Pancreas (tissue), 10 donors: ENCODE data around the gene INKA2. TPM values are rescaled to one million over a fixed set of nuclear protein-coding genes. Genes with fewer than 3 reads are reported as not detected.
A peak's percentile ranks its signal among the peaks of the same experiment; 100 is the strongest.

Source experiments
- ATAC-seq, 4 donors: fragments of 200-7000 bp; cut with Tn5 transposase; one replicate each; pipeline versions ENCODE4 v1.8.0 to v1.9.1; 2020; ENCODE audit warnings: mild to moderate bottlenecking in 4 of 4, moderate library complexity in 4 of 4
- DNase-seq, 6 donors: peaks; one replicate each; pipeline ENCODE4 v3.0.0-alpha.2; 2020
- FAIRE-seq: peaks from 2 replicates; lab custom pipeline; 2012; peaks lifted over from hg19 to GRCh38; lab: Jason Lieb, UNC
- H3K27ac ChIP-seq, 4 donors: fragments of 200-600 bp; sonication (generic); 1 replicate in 3 of 4; 2 replicates in 1 of 4; pipeline versions ENCODE4 v1.5.0 to v1.8.0; 2020
- H3K27me3 ChIP-seq, 4 donors: fragments of 200-600 bp; one replicate each; pipeline ENCODE4 v1.8.0; 2021
- H3K36me3 ChIP-seq, 3 donors: fragments of 200-600 bp; sonication (generic) in 1 of 3; one replicate each; pipeline versions ENCODE4 v1.5.0 to v1.8.0; 2020 to 2021
- H3K4me1 ChIP-seq, 3 donors: fragments of 200-600 bp; one replicate each; pipeline ENCODE4 v1.8.0; 2021
- H3K4me3 ChIP-seq, 4 donors: fragments of 200-600 bp; sonication (generic) in 2 of 4; one replicate each; pipeline versions ENCODE4 v1.5.0 to v1.8.0; 2020 to 2021
- H3K9me3 ChIP-seq, 4 donors: fragments of 200-600 bp; one replicate each; pipeline ENCODE4 v1.8.0; 2021
- WGBS, 2 donors: extraction: QIAGEN DNeasy Blood & Tissue Kit; methylation state at CpG; one replicate each; pipeline ENCODE4 v1.1.7; 2013; 5-methylcytosine and 5-hydroxymethylcytosine counted together
- intact Hi-C, 3 donors: fragments of 100-400 bp; cut with DNase I; formaldehyde crosslinking; loops; one replicate each; pipeline versions ENCODE4 v1.11.1 to v1.14.2; 2022
- polyA plus RNA-seq, 2 donors: library from polyadenylated mRNA; stranded (reverse); fragments of 200-250 nt; gene quantifications; one replicate each; pipeline ENCODE4 v1.2.3, GENCODE V29; 2013
- total RNA-seq, 6 donors: library from RNA; stranded (reverse); fragmentation: NEBNext Ultra II Directional in 4 of 6; extraction: Animal tissue kit (Norgen Biotek cat#: 25700) in 4 of 6; gene quantifications; one replicate each; pipeline versions ENCODE4 v1.2.1 to v1.2.4, GENCODE V29; 2021 to 2023
- TF ChIP-seq, protein P1 (sequence below), 4 donors: fragments of 200-600 bp; sonication (generic) in 3 of 4; IDR thresholded peaks; one replicate each; pipeline versions ENCODE4 v1.5.0 to v1.8.0; 2021; ENCODE audit warnings: antibody characterized with exemption in 4 of 4
- donor health status: healthy with polysubstance abuse.
- donor health status: DM: no; HTN: no; CAD: no; lungs with moderate emphysema.
- donor health status: DM: no; HTN: no; CAD: no.
- donor health status: control.
- donor health status: control.
- donor health status: Bipolar disorder and iron deficiency.
- donor health status: DM: yes; HTN: yes; CAD: no.
- donor health status: DM: no; HTN: no; CAD: no.
- donor health status: DM: no; HTN: no; CAD: no.
- donor health status: DM: yes; HTN: yes; CAD: no.

Gene INKA2
- total and polyA plus RNA-seq, 8 donors, result 0.28 to 2.1 (median 1.1) TPM

- no peak overlapping the region for H3K27ac ChIP-seq
- 81 to 85% methylated on average over 9 of the region's 9 CpGs for WGBS, 2 donors
- no peak for FAIRE-seq
Observed at GRCh38 chr1:111775966-111776365, 36.8 kb upstream of the INKA2 start.

DNA sequence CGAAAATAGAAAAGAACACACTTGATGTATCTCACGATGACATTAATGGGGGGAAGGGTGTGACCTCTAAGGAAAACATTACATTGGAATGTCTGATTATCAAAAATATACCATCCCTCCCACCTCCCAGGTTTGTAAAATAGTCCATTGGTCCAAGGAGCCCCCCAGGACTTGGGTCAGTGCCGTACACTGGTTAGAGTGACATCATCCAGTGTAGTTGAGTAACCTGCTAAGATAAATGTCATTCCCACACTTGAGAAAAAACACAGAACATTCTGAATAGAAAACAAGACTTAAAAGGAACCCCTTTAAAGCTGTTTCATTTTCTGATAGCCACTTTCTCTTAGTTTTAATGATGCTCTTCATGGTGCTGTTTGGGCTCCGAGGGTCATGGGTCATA is 31.7 kb upstream of the INKA2 start:
- 86 to 87% methylated on average over 4 of the region's 4 CpGs for WGBS, 2 donors
- ATAC-seq, result no peak
- H3K4me1 ChIP-seq, result peaks cover 0 to 6% (median 0%) of the 10 kb centered on the region in 3 donors
- TF ChIP-seq, protein P1, sequence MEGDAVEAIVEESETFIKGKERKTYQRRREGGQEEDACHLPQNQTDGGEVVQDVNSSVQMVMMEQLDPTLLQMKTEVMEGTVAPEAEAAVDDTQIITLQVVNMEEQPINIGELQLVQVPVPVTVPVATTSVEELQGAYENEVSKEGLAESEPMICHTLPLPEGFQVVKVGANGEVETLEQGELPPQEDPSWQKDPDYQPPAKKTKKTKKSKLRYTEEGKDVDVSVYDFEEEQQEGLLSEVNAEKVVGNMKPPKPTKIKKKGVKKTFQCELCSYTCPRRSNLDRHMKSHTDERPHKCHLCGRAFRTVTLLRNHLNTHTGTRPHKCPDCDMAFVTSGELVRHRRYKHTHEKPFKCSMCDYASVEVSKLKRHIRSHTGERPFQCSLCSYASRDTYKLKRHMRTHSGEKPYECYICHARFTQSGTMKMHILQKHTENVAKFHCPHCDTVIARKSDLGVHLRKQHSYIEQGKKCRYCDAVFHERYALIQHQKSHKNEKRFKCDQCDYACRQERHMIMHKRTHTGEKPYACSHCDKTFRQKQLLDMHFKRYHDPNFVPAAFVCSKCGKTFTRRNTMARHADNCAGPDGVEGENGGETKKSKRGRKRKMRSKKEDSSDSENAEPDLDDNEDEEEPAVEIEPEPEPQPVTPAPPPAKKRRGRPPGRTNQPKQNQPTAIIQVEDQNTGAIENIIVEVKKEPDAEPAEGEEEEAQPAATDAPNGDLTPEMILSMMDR (IDR thresholded peaks at IDR 0.05), result no peak
- H3K27me3 ChIP-seq, result no peaks in the 10 kb centered on the region
- peaks cover 0 to 13% (median 0%) of the 10 kb centered on the region in 3 donors for H3K36me3 ChIP-seq
- no peak for FAIRE-seq
- no peak overlapping the region for H3K4me3 ChIP-seq
- intact Hi-C loops, result loop anchor here in 1 of 3 donors (10.0 kb wide), 1 partner anchor 286 kb away; no protein-coding TSS in a partner anchor
- H3K9me3 ChIP-seq, result no peaks in the 10 kb centered on the region
- no peak overlapping the region for H3K27ac ChIP-seq
- no peak for DNase-seq

More at GRCh38 chr1:111775966-111776365, 36.8 kb upstream of the INKA2 start:
- no peak for ATAC-seq
- H3K36me3 ChIP-seq, result no peaks in the 10 kb centered on the region
- intact Hi-C loops, result loop anchor here in 1 of 3 donors (10.0 kb wide), 1 partner anchor 291 kb away; no protein-coding TSS in a partner anchor
- no peaks in the 10 kb centered on the region for H3K27me3 ChIP-seq
- TF ChIP-seq, protein P1 (IDR thresholded peaks at IDR 0.05), result no peak
- H3K9me3 ChIP-seq, result no peaks in the 10 kb centered on the region
- no peak for DNase-seq
- no peak overlapping the region for H3K4me3 ChIP-seq
- H3K4me1 ChIP-seq, result no peaks in the 10 kb centered on the region

- Histone ChIP-seq H3K4me1 (peaks cover 0 to 6% (median 0%) of the 10 kb centered on the region in 3 donors), H3K27me3 (no peaks in the 10 kb centered on the region), H3K4me3 (no peak overlapping the region), H3K9me3 (no peaks in the 10 kb centered on the region), H3K27ac (no peak overlapping the region), H3K36me3 (peaks cover 0 to 13% (median 0%) of the 10 kb centered on the region in 3 donors)
- intact Hi-C loops, result loop anchor here in 2 of 3 donors (10.0 kb wide), 3 partner anchors 265 to 545 kb away; partner anchors contain the start of genes ADORA3 (in 1 of the 2), CHI3L2 (in 1 of the 2) and TMIGD3 (in 1 of the 2)
- TF ChIP-seq, protein P1 (IDR thresholded peaks at IDR 0.05), result peak; percentile 37 to 79 (median 66)
- DNase-seq (peak in 2 of 6 donors; percentile 18 to 34), ATAC-seq (peak; percentile 81 to 91 (median 89)), FAIRE-seq (peak; percentile 88)
- WGBS, 2 donors, result 9 to 15% methylated on average over 6 of the region's 6 CpGs
Observed at GRCh38 chr1:111769517-111770146, 30.4 kb upstream of the INKA2 start.

GRCh38 chr1:111768625-111769024 is 29.4 kb upstream of the INKA2 start:
- no peak for DNase-seq
- peaks cover 0 to 6% (median 0%) of the 10 kb centered on the region in 3 donors for H3K4me1 ChIP-seq
- FAIRE-seq, result no peak
- intact Hi-C loops, result loop anchor here in 2 of 3 donors (10.0 kb wide), 2 partner anchors 264 to 544 kb away; partner anchors contain the start of genes ADORA3 (in 1 of the 2), CHI3L2 (in 1 of the 2) and TMIGD3 (in 1 of the 2)
- H3K9me3 ChIP-seq, result no peaks in the 10 kb centered on the region
- ATAC-seq, result peak in 1 of 4 donors; percentile 22
- H3K27ac ChIP-seq, result no peak overlapping the region
- TF ChIP-seq, protein P1 (IDR thresholded peaks at IDR 0.05), result no peak
- H3K27me3 ChIP-seq, result no peaks in the 10 kb centered on the region
- peaks cover 0 to 13% (median 2%) of the 10 kb centered on the region in 3 donors for H3K36me3 ChIP-seq
- H3K4me3 ChIP-seq, result no peak overlapping the region
